Fibroblast of mammary gland (primary cell): ENCODE results near the gene TTC28.
"Not testable (repeated sequence)": the region's sequence is repeated elsewhere in the genome, so short reads cannot be mapped to it uniquely, and the experiment has no call there.

ENCODE experiments used
- DNase-seq: peaks from one replicate; pipeline ENCODE4 v3.0.0-alpha.2; 2010; ENCODE audit warnings: low read depth
- H3K4me3 ChIP-seq: 2 replicates; pipeline ENCODE4 v1.5.1; 2011; ENCODE audit warnings: low read depth, mild to moderate bottlenecking, low read length, moderate library complexity; ENCODE audit not compliant: control insufficient read depth
- TF ChIP-seq, protein P1 (sequence below): conservative IDR thresholded peaks from 2 replicates; pipeline ENCODE4 v1.5.1; 2011; ENCODE audit warnings: low read depth, low read length, inconsistent platforms; ENCODE audit not compliant: control insufficient read depth, insufficient read depth

TTC28 gene

DNA sequence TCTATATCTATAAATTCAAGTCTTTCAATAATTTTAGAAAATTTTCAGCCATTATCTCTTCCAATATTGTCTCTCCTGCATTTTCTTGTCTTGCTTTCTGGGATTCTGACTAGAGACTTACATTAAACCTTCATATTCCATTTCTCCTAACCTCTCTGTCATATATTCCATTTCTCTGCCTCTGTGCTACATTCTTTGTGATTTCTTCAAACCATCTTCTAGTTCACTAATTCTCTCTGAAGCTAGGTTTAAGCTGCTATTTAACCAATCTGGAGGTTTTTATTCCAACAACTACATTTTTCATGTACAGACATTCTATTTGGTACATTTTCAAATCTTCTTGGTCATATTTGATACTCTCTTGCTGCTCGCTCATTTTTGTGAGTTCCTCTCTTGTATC, 122.5 kb downstream of the TTC28 start:
- DNase-seq, result no peak
- no peak overlapping the region for H3K4me3 ChIP-seq
- TF ChIP-seq, protein P1, sequence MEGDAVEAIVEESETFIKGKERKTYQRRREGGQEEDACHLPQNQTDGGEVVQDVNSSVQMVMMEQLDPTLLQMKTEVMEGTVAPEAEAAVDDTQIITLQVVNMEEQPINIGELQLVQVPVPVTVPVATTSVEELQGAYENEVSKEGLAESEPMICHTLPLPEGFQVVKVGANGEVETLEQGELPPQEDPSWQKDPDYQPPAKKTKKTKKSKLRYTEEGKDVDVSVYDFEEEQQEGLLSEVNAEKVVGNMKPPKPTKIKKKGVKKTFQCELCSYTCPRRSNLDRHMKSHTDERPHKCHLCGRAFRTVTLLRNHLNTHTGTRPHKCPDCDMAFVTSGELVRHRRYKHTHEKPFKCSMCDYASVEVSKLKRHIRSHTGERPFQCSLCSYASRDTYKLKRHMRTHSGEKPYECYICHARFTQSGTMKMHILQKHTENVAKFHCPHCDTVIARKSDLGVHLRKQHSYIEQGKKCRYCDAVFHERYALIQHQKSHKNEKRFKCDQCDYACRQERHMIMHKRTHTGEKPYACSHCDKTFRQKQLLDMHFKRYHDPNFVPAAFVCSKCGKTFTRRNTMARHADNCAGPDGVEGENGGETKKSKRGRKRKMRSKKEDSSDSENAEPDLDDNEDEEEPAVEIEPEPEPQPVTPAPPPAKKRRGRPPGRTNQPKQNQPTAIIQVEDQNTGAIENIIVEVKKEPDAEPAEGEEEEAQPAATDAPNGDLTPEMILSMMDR, result no peak

DNA sequence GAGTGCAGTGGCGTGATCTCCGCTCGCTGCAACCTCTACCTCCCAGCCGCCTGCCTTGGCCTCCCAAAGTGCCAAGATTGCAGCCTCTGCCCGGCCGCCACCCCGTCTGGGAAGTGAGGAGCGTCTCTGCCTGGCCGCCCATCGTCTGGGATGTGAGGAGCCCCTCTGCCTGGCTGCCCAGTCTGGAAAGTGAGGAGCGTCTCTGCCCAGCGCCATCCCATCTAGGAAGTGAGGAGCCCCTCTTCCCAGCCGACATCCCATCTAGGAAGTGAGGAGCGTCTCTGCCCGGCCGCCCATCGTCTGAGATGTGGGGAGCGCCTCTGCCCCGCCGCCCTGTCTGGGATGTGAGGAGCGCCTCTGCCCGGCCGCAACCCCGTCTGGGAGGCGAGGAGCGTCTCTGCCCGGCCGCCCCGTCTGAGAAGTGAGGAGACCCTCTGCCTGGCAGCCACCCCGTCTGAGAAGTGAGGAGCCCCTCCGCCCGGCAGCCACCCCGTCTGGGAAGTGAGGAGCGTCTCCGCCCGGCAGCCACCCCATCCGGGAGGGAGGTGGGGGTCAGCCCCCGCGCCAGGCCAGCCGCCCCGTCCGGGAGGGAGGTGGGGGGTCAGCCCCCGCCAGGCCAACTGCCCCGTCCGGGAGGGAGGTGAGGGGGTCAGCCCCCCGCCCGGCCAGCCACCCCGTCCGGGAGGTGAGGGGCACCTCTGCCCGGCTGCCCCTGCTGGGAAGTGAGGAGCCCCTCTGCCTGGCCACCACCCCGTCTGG, 126.4 kb downstream of the TTC28 start:
- not testable (repeated sequence) for H3K4me3 ChIP-seq, DNase-seq

DNA sequence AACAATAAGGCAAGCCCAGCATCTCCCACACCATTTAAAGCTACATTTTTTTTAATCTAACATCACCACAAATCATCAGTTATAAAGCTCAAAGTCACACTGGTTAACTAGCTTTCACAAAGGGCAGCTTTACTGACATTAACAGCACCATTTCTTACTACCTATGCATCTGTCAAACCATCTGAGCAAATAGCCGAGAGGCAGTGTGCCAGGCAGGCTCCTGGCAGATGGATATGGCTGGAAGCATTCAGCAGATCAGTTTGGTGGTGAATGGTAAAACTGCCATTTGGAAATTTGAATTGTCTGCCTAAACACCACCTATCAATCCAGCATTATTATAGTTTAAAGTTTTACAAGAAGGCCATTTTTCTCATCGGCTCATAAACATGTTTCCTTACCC, 131.2 kb downstream of the TTC28 start:
- DNase-seq, result no peak
- no peak overlapping the region for H3K4me3 ChIP-seq
- TF ChIP-seq, protein P1, result no peak

DNA sequence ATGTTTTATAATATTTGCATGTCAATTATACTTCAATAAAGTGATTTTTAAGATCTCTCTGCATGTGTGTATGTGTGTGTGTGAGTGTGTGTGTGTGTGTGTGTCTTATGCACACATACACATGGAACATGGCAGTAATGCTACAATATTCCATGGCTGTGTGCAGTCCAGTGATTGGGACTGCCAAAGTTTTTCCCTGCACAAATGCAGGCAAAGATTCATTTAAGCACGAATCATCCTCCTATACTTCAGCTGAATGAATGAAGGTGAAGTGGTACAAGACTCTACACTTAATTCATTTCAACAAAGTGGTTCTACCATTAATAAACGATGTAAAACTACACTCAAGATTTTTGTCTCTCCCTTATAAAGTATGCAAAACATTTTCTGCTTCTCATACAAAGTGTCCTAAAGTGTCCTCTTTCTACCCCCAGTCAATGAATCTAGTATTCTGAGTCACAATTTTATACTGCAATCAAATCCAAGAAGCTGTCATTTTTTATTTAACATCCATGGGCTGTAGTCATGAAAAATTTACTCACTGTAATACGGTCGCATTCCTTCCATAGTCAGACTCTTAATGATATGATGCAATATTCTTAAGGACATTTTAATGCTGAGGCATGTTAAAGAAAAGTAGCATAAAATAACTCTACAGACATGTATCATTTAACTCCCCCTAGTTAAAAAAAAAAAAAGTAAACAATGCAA, 132.4 kb downstream of the TTC28 start:
- DNase-seq, result peak; percentile 84
- H3K4me3 ChIP-seq, result no peak overlapping the region
- TF ChIP-seq, protein P1, result no peak

DNA sequence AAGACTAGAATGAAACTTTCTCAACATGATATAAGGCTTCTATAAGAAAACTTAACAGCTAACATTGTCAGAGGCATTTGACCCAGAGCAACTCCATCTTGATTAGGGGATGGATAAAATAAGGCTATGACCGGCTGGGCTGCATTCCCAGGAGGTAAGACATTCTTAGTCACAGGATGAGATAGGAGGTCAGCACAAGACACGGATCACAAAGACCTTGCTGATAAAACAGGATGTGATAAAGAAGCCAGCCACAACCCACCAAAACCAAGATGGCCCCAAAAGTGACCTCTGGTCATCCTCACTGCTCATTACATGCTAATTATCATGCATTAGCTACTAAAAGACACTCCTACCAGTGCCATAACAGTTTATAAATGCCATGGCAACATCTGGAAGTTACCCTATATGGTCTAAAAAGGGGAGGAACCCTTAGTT, 135.2 kb downstream of the TTC28 start:
- peak; percentile 10 for DNase-seq
- no peak overlapping the region for H3K4me3 ChIP-seq
- TF ChIP-seq, protein P1, result no peak

DNA sequence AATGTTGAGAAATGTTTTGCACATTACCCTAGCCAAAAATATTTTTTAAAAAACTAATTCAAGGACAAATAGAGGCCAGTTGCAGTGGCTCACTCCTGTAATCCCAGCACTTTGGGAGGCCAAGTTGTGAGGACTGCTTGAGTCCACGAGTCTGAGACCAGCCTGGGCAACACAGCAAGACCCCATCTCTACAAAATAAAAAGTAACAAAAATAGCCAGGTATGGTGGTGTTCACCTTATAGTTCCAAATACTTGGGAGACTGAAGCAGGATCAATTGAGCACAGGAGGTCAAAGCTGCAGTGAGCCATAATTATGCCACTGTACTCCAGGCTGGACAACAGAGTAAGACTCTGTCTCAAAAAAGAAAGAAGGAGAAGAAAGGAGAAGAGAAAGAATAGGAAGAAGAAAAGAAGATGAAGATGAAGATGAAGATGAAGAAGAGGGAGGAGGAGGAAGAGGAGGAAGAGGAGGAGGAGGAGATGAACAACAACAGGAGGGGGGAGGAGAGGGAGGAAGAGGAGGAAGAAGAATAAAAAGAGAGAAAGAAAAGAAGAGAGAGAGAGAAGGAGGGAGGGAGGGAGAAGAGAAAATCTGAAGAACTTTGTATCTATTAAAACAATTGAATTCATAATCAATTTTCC, 136.5 kb downstream of the TTC28 start:
- H3K4me3 ChIP-seq, result no peak overlapping the region
- no peak for DNase-seq
- TF ChIP-seq, protein P1, result no peak

DNA sequence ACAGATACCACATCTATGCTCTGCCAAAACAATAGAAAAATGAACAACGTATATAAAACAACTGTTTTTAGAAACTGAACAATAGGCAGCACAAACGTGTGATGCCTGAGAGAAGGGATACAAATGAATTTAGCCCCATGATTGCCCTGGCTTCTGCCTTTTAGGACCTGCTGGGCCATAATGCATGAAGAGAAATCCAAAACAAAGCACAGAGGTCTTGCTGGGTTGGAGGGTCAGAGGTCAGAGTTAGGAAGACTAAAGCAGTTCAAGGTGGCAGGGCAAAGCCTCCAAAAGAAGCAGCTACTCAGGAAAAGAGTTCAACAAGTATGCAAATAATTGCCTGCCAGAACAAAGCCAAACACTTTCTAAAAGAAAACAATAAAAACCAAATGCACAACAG, 138.5 kb downstream of the TTC28 start:
- TF ChIP-seq, protein P1, result no peak
- no peak for DNase-seq
- H3K4me3 ChIP-seq, result no peak overlapping the region
